GM21717 (cell line): ENCODE data around the gene SLC37A1.

Experiments
- ATAC-seq: cut with Tn5 transposase; IDR thresholded peaks from one replicate; pipeline ENCODE4 v1.9.1; 2021; ENCODE audit warnings: mild to moderate bottlenecking, moderate library complexity; ENCODE audit not compliant: unreplicated experiment

SLC37A1 gene

DNA sequence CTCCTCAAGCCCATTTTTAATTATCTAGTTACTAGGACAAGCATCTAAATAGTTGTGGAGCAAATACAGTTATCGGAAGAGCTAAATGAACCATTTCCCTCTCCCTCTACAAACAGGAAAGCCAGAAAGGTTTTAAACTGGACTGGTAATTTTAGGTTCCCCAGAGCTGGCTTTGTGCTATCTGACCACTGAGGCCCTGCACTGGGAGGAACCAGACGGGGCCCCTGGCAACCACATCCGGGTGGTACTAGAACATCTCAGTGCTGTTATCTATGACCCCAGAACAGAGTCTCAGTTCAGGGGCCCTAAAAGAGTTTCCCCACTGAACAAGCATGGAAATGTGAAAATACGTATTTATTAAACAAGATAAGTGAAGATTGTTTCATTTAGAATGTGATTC, 9.9 kb upstream of the SLC37A1 start:
- ATAC-seq: no peak

DNA sequence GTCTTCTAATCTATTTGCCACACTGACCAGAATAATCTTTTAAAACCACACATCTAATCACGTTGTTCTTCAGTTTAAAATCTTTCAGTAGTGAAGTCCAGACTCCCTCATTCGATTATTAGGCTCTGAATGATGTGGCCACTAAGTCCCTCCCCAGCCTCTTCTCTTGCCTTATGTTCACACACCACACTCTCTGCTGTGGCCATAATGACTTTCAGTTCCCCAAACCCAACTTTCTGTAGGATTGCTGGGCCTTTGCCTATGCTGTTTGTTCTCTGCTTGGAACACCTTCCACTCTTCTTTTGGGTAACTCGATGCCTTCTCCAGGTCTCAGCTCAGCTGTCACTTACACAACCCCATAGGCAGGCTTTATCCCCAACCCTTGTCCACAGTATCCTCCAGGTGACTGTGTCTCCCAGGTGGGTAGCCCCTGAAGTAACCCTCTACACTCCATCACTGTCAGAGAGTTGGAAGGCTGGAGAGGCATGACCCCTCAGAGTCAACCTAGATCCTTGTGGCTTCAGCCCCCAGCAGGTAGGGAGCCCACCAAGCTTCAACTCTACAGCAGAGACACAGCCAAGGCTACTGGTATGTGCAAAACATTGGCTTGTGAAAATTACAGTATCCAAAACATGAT, 8.4 kb upstream of the SLC37A1 start:
- peak; percentile 69 for ATAC-seq

DNA sequence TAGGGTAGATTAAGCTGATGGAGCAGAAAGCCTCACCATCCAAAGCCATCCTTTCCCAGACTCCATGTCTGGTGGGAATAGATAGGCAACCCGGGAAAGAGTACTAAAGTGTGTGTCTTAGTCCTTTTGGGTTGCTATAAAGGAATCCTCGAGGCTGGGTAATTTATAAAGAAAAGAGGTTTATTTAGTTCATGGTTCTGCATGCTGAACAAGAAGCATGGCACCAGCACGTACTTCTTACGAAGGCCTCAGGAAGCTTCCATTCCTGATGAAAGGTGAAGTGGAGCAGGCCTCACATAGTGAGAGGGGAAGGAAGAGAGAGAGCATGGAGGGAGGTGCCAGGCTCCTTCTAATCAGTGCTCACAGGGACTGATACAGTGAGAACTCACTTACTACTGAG, 6.2 kb upstream of the SLC37A1 start:
- no peak for ATAC-seq

DNA sequence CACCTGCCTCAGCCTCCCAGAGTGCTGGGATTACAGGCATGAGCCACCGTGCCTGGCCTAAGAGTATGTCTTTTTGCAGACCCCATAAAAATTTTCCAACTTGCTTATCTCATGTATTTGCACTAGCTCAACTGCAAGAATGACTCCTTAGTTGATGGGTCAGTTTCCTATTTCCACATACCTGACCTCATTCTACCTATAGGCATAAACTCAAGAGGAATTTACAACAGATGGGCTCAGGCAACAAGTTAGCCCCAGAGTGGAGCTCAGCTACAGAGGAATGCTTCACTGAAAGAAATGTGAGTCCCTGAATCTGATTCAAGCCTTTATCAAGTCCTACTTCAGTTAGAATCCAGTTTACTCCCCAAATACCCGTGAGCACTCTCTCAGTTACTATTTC, 5.3 kb upstream of the SLC37A1 start:
- no peak for ATAC-seq

DNA sequence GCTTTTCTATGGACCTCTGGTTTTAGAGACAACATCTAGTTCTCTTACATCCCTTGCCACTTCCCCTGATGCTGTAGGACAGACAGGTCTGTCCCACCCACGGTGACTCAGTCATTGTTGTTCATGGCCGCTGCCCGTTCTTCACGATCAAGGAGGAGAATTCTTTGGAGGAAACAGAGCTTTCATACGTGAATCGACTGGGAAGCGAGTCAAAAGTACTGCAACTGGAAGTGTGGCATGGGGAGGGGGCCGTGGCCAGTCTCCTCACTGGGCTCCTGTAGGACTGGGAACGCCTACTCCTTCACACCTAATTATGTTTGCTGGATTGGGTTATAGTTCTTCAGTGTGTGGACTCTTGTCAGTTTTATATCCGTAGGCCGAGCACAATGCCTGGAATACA, 4.4 kb upstream of the SLC37A1 start:
- ATAC-seq: no peak

DNA sequence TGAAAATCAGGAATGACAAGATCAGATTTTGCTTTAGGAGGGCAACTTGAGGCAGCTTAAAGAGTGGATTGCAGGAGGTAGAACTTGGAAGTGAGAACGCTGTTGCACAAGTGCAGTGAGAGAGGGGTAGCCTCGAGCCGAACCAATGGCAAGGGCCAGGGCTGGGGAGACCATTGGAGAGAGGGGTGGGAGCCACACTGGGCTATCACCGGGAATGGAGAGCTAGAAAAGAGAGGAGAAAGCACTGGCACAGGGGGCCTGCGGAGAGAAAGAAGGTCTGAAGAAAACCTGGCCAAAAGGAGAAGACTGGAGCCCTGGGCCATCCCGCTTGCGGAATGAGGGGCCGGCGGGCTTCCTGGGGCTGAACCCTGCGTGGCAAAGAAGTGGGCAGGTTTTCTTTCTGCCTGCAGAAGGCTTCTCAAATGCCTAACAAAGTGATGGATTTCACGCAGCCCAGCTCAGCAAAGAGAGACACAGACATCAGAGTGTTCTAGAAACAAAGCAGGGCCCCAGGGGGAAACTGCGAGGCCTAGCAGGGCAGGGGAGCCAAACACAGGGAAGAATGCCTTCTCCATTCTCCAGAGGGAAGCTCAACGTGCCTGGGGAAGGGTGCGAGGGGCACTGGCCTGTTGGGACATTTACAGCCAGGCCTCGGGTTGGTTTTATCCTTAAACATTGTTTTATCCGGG, 1.2 kb upstream of the SLC37A1 start:
- ATAC-seq: no peak

DNA sequence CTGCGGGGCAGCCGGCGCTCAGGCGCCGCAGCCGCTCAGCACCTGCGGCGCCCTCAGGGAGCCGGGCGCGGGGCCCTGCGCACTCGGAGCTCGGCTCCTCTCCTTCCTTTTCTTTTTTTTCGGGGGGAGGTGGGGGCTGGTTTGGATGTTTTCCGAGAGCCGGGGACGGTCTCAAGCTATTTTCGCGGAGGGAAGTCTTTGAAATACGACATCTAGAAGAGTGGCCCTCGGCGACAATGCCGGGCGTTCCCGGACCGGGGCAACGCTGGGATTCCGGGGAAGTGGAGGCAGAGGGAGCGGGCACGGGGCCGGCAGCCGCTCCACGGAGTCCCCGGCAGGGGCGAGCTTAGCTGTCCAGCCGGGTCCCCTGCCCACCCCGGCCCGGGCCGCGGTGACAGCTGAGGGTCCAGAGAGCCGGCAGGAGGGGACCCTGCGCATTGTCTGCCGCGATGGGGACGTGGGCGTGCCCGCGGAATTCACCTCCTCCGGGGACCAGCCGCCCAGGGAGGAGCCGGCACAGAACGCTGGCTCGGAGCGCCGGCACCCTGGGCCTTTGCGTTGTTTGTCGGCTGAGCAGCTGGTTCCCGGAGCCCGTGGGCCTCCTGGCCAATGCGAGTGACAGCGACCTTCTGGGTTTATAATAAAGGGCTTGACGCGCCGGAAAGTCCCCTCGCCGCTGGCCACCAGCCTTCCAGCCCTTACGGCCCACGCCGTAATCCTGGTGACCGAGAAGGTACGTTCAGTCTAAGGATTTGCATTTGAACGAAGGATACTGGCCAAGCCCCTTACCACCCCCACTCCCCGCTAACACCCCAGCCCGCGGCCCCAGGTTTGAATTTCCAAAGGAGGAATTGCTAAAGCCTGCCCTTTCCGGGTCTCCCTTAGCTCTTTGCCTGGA, 582 bp downstream of the SLC37A1 start:
- ATAC-seq: peak; percentile 42

DNA sequence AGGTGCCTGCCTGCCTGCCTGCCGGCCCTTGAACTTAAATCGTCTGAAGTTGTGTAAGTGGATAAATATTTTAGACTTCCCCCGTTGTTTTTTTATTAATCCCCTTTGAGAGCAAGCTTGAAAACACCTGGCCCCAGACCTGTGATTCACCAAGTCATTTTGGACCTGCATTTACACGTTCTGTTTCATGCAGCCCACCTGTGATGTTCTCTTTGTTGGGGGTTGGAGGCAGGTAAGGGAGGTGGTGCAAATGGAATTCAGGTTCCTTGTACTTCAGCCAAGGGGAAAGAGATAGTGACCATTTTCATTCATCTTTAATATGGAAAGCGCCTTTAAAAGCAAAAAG, 1.2 kb downstream of the SLC37A1 start:
- no peak for ATAC-seq

DNA sequence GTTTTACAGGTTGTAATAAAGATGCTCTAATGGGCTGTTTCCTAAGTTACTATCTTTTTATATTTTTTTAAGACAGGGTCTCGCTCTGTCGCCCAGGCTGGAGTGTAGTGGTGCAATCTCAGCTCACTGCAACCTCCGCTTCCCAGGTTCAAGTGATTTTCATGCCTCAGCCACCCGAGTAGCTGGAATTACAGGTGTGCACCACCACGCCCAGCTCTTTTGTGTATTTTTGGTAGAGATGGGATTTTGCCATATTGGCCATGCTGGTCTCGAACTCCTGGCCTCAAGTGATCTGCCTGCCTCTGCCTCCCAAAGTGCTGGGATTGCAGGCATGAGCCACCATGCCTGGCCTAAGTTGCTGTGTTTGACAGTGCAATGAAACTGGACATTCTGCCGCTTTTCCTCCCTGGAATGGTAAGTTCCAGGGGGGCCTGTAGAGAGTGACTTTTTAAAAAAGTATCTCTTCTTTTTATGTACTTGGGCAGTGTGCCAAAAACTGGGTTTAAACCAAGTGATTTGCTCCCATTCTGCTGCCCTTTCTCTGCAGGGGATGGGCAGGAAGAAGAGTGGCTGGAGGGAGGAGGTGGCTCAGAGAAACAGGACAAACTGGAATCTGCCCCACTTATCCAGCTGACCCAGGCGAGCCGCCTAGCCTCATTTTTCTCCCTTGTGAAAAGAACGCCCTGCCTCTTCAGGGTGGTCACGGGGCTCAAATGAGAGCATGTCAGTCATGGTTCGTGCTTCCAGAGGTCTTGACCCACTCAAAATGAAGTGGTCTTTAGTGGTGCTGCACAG, 2.3 kb downstream of the SLC37A1 start:
- ATAC-seq: no peak

DNA sequence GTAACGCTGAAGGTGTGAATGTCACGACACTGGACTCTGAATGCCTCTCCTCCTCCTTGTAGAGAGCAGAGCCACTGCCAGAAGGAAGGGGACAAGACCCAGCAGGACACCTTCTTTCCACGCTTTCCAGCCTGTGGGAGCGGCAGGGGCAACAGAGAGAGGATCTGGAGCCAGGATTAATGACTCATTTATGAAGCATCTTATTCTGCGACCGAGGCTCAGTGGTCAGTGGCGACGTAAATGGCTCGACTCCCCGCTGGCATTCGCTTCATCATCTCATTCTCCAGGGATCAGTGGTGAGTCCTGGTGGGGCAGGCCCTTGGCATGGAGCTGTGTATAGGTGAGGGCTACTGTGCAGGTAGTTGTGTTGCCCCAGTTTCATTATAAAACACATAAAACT, 4.6 kb downstream of the SLC37A1 start:
- ATAC-seq: no peak

DNA sequence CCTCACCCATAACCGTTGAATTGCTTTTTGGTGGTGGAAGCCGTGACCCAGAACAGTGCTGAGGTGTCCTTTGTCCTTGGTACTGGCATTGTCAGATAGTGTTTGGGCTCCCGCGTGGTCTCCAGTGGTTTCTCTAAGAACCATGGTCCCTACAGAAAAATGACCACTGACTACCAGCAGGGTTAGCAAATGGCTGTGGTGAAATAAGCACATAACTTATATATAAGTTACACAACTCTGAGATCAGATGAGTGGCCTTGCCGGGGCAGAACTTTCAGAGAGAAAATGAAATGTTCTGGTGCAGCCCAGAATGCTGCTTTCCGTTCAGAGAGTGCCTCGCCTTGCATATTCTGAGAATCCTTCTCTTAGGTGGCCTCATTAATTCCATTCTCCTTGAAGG, 5.0 kb downstream of the SLC37A1 start:
- ATAC-seq: no peak

DNA sequence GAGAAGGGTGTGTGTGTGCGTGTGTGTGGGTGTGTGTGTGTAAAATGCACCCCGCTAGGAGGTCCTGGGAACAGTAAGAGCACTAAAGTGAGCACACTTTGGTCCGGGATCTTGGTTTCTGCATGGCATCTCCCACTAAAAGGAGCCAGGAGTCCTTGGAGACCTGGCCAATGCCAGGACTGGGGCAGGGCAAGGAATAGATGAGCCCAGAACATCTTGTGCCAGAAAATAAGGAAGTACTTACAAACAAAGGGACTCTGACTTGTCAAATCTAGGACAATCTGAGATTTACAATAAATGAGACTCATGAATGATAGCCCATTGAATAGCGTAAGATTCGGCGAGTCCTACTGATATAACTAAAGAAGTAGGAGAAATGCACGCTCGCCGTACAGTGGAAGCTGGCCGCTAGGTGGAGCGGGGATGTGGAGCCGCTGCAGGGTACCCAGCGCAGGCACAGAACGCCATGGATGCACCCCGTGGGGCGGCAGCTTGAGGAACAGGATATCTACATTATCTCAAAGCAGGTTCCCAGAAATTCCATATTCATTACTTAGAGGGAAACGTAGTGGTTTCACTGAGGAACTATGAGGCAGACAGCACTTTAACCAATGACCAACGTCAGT, 7.1 kb downstream of the SLC37A1 start:
- no peak for ATAC-seq

DNA sequence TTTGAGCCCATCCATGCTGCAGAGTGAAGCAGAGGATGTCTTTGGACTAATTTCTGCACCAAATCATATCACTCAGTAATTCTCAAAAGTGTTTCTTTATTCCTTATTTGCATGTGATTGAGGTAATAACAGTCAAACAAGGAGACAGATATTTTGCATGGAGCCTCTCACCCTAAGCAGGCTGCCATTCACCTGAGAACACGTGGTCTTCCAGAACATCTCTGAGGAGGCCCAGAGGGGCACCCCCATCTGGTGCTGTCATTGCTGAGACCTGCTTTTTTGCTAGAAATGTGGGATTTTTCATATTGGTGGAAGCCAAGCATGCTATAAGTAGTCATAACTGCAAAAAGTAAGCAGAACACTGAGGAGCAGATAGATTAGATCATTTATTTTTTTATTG, 7.7 kb downstream of the SLC37A1 start:
- no peak for ATAC-seq

DNA sequence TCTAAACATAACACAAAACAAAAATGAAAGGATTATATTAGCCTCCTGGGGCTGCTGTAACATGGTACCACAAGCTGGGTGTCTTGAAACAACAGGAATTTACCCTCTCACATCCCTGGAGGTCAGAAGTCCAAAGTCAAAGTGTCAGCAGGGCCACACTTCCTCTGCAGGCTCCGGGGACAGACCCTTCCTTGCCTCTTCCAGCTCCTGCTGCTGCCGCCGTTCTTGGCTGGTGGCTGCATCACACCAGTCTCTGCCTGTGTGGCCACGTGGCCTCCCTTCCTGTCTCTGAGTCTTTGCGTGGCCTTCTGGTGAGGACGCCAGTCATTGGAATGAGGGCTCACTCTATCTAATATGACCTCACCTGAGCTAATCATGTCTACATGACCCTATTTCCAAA, 8.2 kb downstream of the SLC37A1 start:
- ATAC-seq: no peak

DNA sequence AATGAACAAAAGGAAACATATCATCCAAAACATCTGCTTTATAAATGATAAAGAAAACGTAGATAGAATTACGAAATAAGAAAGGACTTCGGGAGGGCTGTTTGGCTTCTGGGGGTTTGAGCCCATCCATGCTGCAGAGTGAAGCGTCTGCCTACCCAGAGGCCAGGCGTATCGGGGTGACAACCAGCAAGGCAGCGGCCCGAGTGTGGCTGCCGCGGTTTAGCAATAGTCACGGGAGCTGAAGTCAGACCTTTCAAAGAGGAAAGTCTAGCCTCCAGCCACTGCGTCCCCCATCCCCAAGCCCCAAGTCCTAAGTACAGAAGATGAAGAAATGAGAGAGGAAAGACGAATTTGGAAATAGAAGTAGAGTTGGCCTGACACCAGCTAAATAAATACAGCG, 8.6 kb downstream of the SLC37A1 start:
- ATAC-seq: no peak

DNA sequence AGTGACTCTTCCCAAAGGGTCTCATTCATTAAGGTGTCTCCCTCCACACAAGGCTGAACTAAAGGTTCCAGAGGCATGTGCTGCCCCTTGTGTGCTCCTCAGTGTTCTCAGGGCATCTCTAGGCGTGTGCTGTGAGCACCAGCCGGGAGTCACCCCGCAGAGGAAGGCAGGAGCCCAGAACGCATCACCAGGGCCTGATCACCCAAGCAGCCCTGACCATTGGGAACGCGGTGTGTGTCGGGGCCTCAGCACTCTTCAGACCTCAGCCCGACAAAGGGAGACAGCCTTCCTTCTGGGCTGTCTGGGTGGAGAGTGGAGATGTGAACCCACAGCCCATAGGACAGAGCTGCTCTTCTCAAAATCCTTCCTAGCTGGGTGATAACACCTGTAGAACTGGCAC, 9.1 kb downstream of the SLC37A1 start:
- no peak for ATAC-seq

DNA sequence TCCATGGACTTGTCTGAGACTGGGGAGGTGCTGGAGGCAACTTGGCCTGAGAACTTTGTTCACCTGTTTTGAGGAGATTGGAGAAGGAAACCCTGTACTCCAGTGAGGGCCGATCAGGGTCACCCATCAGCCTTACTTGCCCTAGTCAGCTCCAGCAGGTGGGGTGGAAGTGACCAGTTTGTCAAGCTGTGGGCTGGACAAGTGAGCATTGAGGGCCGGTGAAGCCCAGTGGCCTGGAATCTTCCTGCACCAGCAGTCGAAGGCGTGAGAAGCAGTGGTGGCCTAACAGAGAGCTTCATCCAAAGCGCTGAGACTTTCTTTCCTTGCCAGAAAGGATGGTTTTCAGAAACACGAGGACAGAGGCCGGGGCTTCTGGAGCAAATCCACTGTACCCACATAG, 9.6 kb downstream of the SLC37A1 start:
- ATAC-seq: no peak

DNA sequence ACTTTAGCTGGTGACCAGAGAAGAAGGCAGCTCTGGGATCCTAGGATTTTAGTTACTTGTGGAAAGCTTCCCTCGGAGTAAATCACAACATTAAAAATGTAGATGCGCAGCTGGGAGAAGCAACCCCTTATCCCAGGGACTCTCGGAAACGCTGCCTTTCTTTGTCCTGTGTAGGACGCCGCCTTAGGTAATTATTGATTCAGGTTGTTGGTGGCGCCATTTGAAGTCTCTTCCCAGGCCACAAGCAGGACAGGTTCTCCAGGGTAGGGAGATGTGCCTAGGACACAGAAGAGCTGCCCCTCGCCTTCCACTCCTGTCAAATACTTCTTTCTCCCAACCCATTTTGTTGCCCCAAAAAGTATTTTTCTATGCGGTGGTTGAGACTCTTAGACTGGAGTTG, 10.3 kb downstream of the SLC37A1 start:
- ATAC-seq: no peak

DNA sequence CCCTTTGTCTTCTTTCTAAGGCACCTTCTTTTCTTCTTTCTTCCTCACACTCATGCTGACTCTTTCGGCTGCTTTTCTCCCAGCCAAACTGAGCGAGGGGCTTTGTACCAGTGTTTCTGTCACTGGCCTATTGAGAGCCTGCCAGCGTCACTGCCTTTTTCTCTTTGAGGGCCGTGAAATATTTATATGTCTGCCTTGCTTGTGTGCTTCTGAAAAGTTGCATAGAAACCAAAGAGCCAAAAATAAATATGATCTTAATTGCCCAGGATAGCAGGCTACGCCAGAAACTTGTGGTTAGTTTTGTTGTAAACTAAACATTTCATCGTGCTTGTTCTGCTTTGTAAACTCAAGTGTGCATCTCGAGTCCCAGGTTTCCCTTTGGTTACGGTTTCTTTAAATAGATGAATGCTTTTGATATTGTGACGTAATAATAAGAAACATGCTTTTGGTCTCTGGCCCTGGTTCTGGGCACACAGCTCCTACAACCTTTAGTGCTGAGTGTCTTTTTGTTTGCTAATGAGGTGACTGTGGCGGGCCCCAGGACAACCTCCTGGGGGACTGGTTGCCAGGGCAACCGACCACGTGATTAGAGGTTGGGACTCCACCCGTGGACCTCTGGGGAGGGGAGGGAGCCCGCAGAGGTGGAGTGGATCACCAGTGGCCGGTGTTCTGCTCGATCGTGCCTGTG, 10.8 kb downstream of the SLC37A1 start:
- ATAC-seq: peak; percentile 47

DNA sequence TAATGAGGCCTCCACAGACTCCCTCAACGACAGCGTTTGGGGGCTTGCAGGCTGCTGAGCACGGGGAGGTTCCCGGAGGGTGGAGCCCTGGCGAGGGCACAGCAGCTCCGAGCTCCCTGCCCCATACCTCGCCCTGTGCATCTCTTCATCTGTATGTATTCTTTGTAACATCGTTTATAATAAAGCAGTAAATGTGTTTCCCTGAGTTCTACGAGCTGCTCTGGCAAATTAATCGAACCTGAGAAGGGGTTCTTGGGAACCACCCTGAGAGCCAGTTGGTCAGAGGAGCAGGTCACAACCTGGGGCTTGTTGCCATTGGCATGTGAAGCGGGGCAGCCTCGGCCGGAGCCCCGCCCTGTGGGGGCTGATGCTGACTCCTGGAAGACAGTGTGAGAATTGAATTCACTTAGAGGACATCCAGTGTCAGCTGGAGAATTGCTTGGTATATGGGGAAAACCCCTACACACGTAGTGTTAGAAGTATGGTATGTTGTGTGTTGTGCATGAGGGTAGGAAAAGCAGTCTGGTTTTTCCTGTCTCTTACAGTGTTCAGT, 11.5 kb downstream of the SLC37A1 start:
- peak; percentile 24 for ATAC-seq
